Activated T-cell treated with anti-CD3 and anti-CD28 coated beads for 24 hours (primary cell): ENCODE data around the gene ASPSCR1.
"Not testable (repeated sequence)": the region's sequence is repeated elsewhere in the genome, so short reads cannot be mapped to it uniquely, and the experiment has no call there.

Source experiments
- DNase-seq: peaks from one replicate; pipeline ENCODE4 v3.0.0-alpha.2; 2020; ENCODE audit warnings: low read depth

ASPSCR1 gene

DNA sequence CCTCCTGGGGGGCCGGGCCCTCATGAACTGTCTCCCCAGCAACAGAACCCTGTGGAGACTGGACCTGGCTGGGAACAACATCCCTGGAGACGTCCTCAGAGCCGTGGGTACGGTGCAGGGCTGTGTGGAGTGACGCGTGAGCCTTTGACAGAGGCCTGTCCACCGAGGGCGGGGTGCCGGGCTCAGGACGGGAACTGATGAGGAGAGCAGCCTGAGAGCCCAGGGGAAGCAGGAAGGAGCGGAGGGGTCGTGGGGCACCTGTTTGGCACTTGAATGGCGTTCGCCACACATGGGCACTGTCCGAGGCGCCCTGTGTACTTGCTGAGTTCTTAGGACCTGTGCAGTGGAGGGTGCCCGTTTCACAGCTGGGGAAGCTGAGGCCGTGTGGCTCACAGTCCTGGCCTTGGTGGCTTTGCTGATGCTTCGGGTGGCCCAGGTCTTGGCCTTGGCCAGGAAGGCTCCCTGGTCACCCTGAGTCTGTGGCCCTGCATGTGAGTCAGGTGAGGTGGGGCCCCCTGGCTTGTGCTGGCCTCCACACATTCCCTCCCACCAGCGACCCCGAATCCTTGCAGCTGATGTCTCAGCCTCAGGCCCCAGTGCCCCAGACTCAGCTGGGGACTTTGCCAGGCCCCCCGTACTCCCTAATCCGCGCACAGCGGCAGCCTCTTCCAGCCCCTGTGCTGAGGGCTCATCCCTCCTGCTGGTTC, 48.1 kb downstream of the ASPSCR1 start:
- DNase-seq, result no peak

GRCh38 chr17:82028246-82028645, 50.8 kb downstream of the ASPSCR1 start:
- DNase-seq, result no peak

- DNase-seq, result no peak
Measured at GRCh38 chr17:82028966-82029365, 51.5 kb downstream of the ASPSCR1 start.

GRCh38 chr17:82029391-82029790, 52.0 kb downstream of the ASPSCR1 start:
- DNase-seq, result no peak

DNA sequence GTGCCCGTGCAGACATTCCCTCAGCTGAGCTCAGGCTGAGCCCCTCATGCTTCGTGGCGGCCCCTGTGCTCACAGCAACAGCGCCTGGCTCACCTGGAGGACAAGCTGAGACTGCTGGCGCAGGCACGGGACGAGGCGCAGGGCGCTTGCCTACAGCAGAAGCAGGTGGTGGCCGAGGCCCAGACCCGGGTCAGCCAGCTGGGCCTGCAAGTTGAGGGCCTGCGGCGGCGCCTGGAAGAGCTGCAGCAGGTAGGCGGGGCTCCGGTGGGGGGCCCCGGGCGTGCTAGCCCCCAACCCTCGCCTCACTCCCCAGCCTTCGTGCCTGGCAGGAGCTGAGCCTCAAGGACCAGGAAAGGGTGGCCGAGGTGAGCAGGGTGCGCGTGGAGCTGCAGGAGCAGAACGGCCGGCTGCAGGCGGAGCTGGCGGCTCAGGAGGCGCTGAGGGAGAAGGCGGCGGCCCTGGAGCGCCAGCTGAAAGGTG, 52.6 kb downstream of the ASPSCR1 start:
- DNase-seq, result no peak

DNA sequence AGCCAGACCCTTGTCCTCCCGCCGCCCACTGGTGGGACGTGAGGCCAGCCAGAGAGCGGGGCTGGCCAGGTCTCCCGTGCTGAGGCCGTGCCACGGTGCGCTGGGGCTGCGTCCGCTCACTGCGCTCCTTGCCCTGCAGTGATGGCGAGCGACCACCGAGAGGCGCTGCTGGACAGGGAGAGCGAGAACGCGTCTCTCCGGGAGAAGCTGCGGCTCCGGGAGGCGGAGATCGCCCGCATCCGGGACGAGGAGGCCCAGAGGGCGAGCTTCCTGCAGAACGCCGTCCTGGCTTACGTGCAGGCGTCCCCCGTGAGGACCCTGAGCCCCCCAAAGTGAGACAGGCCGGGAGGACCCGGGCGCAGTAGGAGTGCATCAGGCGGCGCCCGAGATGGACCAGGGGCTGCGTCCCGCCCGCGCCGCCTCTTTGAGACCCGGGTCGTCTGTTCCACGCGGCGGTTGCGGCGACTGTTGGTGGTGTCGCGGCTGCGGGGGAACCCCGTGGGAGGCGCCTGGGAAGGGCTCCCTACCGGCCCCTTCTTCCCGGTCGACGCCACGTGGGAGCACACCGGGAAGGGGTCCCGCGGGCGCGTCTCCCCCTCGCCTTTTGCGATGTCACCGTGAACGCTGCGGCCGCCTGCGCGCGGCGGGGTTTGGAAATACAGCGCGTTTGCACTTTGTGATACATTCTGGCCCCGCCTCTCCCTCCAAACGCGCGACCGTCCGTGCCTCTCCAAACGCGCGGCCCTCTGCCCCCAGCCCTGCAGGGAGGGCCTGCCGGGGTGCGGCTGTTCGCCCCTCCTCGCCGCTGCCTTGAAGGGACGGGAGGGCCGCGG, 53.3 kb downstream of the ASPSCR1 start:
- DNase-seq, result peak; percentile 76

DNA sequence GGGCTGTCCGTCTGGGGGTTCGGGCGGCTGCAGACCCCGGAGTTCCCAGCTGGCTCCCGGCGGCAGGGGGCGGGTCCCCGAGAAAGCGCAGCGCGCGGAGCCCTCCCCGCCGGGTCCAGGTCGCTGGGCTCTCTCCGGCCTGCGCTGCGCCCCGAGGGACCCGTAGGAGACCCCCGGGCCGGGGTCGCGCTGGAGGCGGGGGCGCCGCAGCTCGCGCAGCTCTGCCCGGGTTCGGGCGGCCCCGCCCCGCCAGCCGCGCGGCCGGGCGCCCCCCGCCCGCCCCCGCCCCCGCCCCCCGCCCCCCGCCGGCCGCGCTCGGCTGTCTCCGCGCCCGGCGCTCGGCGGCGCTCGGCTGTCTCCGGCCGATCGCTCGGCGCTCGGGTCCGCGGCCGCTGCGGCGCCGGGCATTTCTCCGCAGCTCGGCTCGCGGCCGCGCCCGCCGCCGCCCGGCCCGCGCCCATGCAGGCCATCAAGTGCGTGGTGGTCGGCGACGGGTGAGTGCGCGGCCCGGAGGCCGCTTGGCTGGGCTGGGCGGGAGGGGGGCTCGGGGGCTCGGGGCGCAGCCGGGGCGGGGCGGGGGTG, 54.0 kb downstream of the ASPSCR1 start, which contains the start of gene RAC3:
Gene RAC3, plus strand, starts transcription at position 376 of the 582 bp plus-strand sequence. Its CDS starts 84 bp downstream, at position 460.
- DNase-seq, result no peak

- DNase-seq, result no peak
Measured at GRCh38 chr17:82031885-82032627, 54.6 kb downstream of the ASPSCR1 start.

GRCh38 chr17:82033359-82034085, 56.1 kb downstream of the ASPSCR1 start:
- DNase-seq, result no peak

- no peak for DNase-seq
Measured at GRCh38 chr17:82034371-82035011, 57.1 kb downstream of the ASPSCR1 start.

DNA sequence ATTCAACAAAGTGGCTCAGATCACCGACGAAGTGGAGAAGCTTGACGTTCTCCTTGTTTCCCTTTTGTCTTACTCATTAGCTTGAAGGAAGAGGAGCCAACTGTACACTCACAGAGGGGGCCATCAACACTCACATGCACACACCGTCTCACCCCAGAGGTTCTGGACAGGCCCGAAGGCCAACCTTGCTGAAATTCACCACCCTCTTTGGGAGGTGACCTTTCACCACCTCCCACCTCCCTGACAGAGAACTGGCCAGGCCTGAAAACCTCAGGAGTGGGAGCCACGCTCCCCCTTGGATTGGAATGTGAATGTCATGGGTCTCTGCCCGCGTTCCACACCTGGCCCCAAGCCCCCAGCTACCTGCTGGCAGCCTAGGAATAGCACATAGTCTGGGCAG, 58.1 kb downstream of the ASPSCR1 start:
- DNase-seq, result no peak

DNA sequence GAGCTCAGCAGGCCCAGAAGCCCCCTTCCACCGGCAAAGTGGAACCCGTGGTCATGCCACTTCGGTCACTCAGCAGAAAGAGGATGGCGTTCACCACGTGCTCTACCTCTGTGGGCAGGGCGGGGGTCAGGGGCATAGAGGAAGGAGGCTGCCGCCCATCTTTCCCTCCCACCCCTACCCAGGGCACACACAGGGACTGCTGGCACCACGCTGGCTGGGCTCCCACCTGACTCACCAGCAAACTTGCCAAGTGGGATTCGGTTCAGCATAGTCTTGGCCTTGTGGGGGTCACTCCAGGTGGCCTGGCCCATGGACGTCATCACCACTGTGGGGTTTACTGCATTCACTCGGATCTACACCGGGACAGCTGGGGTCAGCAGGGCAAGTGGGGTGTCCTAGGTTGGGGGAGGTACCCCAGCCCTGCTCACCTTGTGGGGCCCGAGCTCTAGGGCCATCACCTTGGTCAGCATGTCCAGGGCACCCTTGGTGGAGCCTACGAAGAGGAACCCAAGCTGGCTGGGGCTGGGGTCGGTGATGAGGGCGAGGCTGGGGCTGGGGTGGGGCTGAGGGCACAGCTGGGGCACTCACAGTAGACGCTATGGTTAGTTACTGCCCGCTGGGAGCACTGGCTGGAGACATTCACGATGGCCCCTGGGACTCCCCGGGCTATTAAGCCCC, 58.7 kb downstream of the ASPSCR1 start:
- DNase-seq, result no peak

- no peak for DNase-seq
Measured at GRCh38 chr17:82036634-82037091, 59.2 kb downstream of the ASPSCR1 start.

GRCh38 chr17:82037092-82037888, 59.9 kb downstream of the ASPSCR1 start, which contains the start of gene DCXR:
TSS of gene DCXR (minus strand) at chr17:82037697. CDS start at chr17:82037682, 15 bp downstream.
- peak; percentile 92 for DNase-seq

DNA sequence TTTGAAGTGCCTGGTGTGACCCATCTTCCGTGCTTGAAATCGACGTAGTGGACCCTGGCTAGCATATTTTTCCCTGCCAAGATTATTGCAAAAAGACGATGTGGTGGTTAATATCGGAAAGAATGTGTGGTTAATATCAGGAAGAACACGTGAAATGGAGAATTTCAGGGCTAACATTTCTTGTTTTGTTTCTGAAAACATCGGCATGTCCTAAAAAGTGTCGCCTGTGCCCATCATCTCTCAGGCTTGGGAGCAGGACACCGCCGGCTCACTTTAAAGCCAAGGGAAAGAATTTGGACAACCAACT, 60.4 kb downstream of the ASPSCR1 start:
- DNase-seq, result no peak

GRCh38 chr17:82038796-82039409, 61.5 kb downstream of the ASPSCR1 start:
- DNase-seq, result not testable (repeated sequence)

DNA sequence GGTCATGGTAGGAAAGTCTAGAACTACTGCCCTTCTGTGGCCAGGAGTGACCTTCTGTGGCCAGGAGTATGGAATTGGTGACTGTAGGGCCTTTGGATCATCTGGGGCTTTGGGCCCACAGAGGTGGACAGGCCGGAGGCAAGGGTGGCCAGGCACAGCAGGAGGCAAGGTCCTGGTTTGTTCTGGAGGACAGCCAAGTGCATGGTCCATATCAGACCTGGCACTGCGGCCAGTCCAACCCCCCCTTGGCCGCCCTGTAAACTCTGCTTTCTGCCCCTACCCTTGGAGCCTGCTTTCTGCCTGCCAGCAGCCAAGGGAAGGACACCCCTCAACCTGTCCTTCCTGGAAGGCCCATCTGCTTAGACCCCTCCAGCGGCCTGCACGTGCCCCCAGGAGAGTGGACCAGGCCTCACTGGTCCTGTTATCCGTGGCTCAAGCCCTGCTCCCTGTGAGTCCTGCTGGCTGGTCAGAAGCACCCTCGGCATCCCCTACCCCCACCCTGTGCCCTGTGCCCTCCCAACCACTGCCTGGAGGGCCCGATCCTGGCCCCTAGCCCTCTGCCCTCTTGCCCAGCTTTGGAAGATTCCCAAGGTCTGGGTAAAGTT, 62.4 kb downstream of the ASPSCR1 start:
- DNase-seq, result no peak

- no peak for DNase-seq
Measured at GRCh38 chr17:82041144-82041814, 63.9 kb downstream of the ASPSCR1 start.
